ENCODE results near the gene FGF4. TPM values are rescaled to one million over a fixed set of nuclear protein-coding genes. Genes with fewer than 3 reads are reported as not detected.
A peak's percentile ranks its signal among the peaks of the same experiment; 100 is the strongest.

The FGF4 gene
- total and polyA plus RNA-seq, 2 donors from 2014 or later, result not detected

DNA sequence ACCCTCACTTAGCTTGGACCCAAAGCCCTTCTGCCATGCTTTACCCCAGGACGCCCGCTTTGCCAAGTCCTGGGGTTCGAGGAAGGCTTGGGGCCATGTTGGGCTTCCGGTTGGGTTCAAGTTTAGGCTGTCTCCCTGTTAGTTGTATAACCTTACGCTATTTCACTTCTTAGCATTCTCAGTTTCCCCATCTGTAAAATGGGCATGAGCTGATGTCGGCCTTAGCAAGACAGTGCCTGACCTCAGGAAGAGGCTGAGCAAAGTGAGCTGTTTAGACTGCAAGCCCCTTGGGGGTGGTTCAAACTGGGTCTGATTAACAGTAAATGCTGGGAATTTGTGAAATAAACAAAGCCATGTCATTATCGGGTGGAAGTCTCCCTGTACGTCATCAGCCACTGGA, 3.2 kb upstream of the FGF4 start:
- H3K36me3 ChIP-seq (ENCODE audit: control insufficient read depth in 2 of 3, insufficient read depth in 3 of 3, low read length in 3 of 3), result no peaks in the 10 kb centered on the region
- no peaks in the 10 kb centered on the region for H3K4me1 ChIP-seq (ENCODE audit: control insufficient read depth in 2 of 3, insufficient read depth in 2 of 3, low read depth in 1 of 3, low read length in 3 of 3)
- no peaks in the 10 kb centered on the region for H3K9me3 ChIP-seq (ENCODE audit: control insufficient read depth in 2 of 3, insufficient read depth in 1 of 3, low read length in 3 of 3)
- H3K27ac ChIP-seq (ENCODE audit: low read depth in 2 of 2, low read length in 2 of 2), result no peak overlapping the region
- no peak overlapping the region for H3K9ac ChIP-seq (ENCODE audit: low read length in 3 of 3)
- intact Hi-C loops (cut with DNase I), result no loop called here
- TF ChIP-seq, protein P1, sequence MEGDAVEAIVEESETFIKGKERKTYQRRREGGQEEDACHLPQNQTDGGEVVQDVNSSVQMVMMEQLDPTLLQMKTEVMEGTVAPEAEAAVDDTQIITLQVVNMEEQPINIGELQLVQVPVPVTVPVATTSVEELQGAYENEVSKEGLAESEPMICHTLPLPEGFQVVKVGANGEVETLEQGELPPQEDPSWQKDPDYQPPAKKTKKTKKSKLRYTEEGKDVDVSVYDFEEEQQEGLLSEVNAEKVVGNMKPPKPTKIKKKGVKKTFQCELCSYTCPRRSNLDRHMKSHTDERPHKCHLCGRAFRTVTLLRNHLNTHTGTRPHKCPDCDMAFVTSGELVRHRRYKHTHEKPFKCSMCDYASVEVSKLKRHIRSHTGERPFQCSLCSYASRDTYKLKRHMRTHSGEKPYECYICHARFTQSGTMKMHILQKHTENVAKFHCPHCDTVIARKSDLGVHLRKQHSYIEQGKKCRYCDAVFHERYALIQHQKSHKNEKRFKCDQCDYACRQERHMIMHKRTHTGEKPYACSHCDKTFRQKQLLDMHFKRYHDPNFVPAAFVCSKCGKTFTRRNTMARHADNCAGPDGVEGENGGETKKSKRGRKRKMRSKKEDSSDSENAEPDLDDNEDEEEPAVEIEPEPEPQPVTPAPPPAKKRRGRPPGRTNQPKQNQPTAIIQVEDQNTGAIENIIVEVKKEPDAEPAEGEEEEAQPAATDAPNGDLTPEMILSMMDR (IDR thresholded peaks at IDR 0.05; ENCODE audit: borderline replicate concordance, extremely low read depth, insufficient read depth), result no peak
- no peak overlapping the region for H3K4me3 ChIP-seq (ENCODE audit: low read length in 3 of 3)
- peaks cover 6% of the 10 kb centered on the region for H3K27me3 ChIP-seq (ENCODE audit: control insufficient read depth, insufficient read depth, low read length)
- no peak for FAIRE-seq
- no peak for DNase-seq

DNA sequence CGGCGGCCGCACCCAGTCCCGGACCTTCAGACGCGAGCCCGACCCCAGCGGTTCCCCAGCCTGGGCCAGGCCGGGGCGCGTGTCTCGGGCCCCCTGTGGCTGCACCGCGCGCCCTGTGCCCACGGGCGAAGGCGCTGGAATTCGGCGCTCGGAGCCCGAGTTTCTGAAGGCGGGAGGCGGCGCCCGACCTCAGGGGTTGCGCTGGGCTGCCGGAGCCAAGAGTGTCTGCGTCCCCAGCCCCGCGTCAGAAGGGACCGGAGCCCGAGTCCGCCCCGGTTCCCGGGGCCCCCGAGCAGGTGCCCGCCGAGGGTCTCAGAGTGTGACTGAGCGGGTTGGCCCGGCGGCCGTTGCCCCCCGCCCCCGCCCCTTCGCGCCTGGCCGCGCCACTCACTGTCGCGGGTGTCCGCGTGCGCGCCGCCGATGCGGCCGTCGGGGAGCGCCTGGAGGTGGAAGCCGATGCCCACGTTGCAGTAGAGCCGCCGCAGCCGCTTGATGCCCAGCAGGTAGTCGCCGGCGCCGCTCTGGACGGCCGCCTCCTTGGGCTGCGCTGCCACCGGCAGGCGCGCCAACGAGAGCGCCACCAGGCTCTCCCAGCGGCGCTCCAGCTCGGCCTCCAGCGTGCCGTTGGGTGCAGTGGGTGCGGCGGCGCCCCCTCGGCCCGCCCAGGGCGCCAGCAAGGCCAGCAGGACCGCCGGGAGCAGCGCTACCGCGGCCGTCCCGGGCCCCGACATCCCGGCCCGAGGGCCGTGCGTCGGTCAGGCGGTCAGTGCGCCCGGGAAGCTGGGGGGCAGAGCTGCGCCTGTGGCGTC, 583 bp downstream of the FGF4 start:
- FAIRE-seq (no peak), DNase-seq (peak in 3 of 5 donors; percentile 11 to 31 (median 31))
- peaks cover 23% of the 10 kb centered on the region for H3K27me3 ChIP-seq (ENCODE audit: control insufficient read depth, insufficient read depth, low read length)
- intact Hi-C loops (cut with DNase I), result no loop called here
- TF ChIP-seq, protein P1 (IDR thresholded peaks at IDR 0.05; ENCODE audit: borderline replicate concordance, extremely low read depth, insufficient read depth), result no peak
- H3K36me3 ChIP-seq (ENCODE audit: control insufficient read depth in 2 of 3, insufficient read depth in 3 of 3, low read length in 3 of 3), result no peaks in the 10 kb centered on the region
- H3K4me1 ChIP-seq (ENCODE audit: control insufficient read depth in 2 of 3, insufficient read depth in 2 of 3, low read depth in 1 of 3, low read length in 3 of 3), result no peaks in the 10 kb centered on the region
- H3K9ac ChIP-seq (ENCODE audit: low read length in 3 of 3), result no peak overlapping the region
- no peak overlapping the region for H3K27ac ChIP-seq (ENCODE audit: low read depth in 2 of 2, low read length in 2 of 2)
- no peaks in the 10 kb centered on the region for H3K9me3 ChIP-seq (ENCODE audit: control insufficient read depth in 2 of 3, insufficient read depth in 1 of 3, low read length in 3 of 3)
- H3K4me3 ChIP-seq (ENCODE audit: low read length in 3 of 3), result no peak overlapping the region

DNA sequence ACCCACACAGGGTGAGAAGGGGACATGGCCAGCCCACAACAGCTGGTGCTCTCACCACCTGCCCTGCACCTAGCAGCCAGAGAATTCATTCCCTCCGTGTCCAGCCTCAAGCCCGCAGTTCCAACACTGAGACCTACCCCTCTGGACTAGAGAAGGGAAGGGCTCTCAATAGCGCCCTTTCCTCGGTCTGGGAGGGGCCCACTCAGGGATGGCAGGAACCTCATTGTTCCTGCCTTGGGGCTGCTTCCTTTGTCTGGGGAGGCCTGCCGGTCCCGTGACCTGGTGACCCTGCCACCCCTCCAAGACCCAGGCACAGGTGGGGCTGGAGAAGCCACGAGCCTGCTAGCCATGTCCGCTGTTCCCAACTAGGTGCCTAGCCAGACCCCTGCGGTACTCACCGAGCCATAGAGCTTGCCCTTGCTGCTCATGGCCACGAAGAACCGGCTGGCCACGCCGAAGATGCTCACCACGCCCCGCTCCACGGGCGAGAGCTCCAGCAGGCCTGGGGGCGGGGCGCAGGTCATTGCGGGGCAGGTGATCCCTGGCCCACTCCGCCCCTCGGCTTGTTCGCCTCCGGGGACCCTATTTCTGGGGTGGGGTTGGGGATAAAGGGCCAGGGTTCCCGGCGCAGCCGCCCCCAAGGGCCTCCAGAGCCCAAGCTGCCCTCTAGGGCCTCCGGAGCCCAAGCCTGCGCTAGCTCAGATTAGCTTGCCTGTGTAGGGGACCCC, 1.4 kb downstream of the FGF4 start:
- H3K9ac ChIP-seq (ENCODE audit: low read length in 3 of 3), result no peak overlapping the region
- FAIRE-seq (no peak), DNase-seq (no peak)
- intact Hi-C loops (cut with DNase I), result no loop called here
- H3K36me3 ChIP-seq (ENCODE audit: control insufficient read depth in 2 of 3, insufficient read depth in 3 of 3, low read length in 3 of 3), result no peaks in the 10 kb centered on the region
- TF ChIP-seq, protein P1 (IDR thresholded peaks at IDR 0.05; ENCODE audit: borderline replicate concordance, extremely low read depth, insufficient read depth), result no peak
- H3K4me1 ChIP-seq (ENCODE audit: control insufficient read depth in 2 of 3, insufficient read depth in 2 of 3, low read depth in 1 of 3, low read length in 3 of 3), result no peaks in the 10 kb centered on the region
- peaks cover 23% of the 10 kb centered on the region for H3K27me3 ChIP-seq (ENCODE audit: control insufficient read depth, insufficient read depth, low read length)
- no peak overlapping the region for H3K27ac ChIP-seq (ENCODE audit: low read depth in 2 of 2, low read length in 2 of 2)
- H3K4me3 ChIP-seq (ENCODE audit: low read length in 3 of 3), result no peak overlapping the region
- H3K9me3 ChIP-seq (ENCODE audit: control insufficient read depth in 2 of 3, insufficient read depth in 1 of 3, low read length in 3 of 3), result no peaks in the 10 kb centered on the region
